Esophagus muscularis mucosa (tissue), 4 donors: ENCODE measurements around the gene TCP10L. TPM values are rescaled to one million over a fixed set of nuclear protein-coding genes. Genes with fewer than 3 reads are reported as not detected.

Experiments
- DNase-seq: peaks from one replicate; pipeline ENCODE4 v3.0.0-alpha.2; 2017; ENCODE audit errors: extremely low spot score
- H3K27ac ChIP-seq, 4 donors: fragments of 200-600 bp; sonication (generic); replicated peaks in 1 of 4; 1 replicate in 3 of 4; 2 replicates in 1 of 4; pipeline ENCODE4 v1.5.1; 2016 to 2019; ENCODE audit warnings: mild to moderate bottlenecking in 1 of 4
- H3K27me3 ChIP-seq, 4 donors: fragments of 200-600 bp; sonication (generic); one replicate each; pipeline versions ENCODE4 v1.5.1 to v1.6.0; 2016 to 2019
- H3K36me3 ChIP-seq, 4 donors: fragments of 200-600 bp; sonication (generic); one replicate each; pipeline ENCODE4 v1.5.1; 2016 to 2019
- H3K4me1 ChIP-seq, 4 donors: fragments of 200-600 bp; sonication (generic); one replicate each; pipeline ENCODE4 v1.5.1; 2016 to 2019
- H3K4me3 ChIP-seq, 4 donors: fragments of 200-600 bp; sonication (generic); 1 replicate in 2 of 4; 2 replicates in 2 of 4; pipeline ENCODE4 v1.5.1; 2016 to 2019; ENCODE audit warnings: mild to moderate bottlenecking in 4 of 4, moderate library complexity in 1 of 4
- H3K9me3 ChIP-seq, 4 donors: fragments of 200-600 bp; sonication (generic); 1 replicate in 3 of 4; 2 replicates in 1 of 4; pipeline ENCODE4 v1.5.1; 2016 to 2019
- CTCF ChIP-seq, 3 experiments: fragments of 200-600 bp in 2 of 3; fragments of 450-650 bp in 1 of 3; sonication (generic) in 2 of 3; IDR thresholded peaks; one replicate each; pipeline ENCODE4 v1.5.1; 2017 to 2019; ENCODE audit warnings: antibody characterized with exemption in 3 of 3, mild to moderate bottlenecking in 2 of 3, moderate library complexity in 1 of 3
- EP300 ChIP-seq: sonication (generic); formaldehyde crosslinking; IDR thresholded peaks from one replicate; pipeline ENCODE4 v1.6.1; 2017; ENCODE audit warnings: antibody characterized with exemption
- POLR2A ChIP-seq: fragments of 450-650 bp; IDR thresholded peaks from one replicate; pipeline ENCODE4 v1.6.1; 2017; ENCODE audit warnings: antibody characterized with exemption, moderate library complexity, mild to moderate bottlenecking, low read depth
- POLR2AphosphoS5 ChIP-seq, 2 donors: sonication (generic); formaldehyde crosslinking; IDR thresholded peaks; one replicate each; pipeline ENCODE4 v1.6.1; 2017; ENCODE audit warnings: antibody characterized with exemption in 2 of 2
- WGBS: methylation state at CpG from one replicate; pipeline ENCODE4 v1.1.5; 2018; 5-methylcytosine and 5-hydroxymethylcytosine counted together
- intact Hi-C: fragments of 100-400 bp; cut with DNase I; formaldehyde crosslinking; loops from one replicate; pipeline ENCODE4 v1.15.1; 2023
- total RNA-seq, 4 donors: library from RNA; depleted of rRNA; stranded (reverse); fragments of >200 nt; gene quantifications; one replicate each; pipeline versions ENCODE4 v1.1.0 to v1.2.1, GENCODE V29; 2016

Gene TCP10L
- total RNA-seq, 4 donors from 2014 or later, result 1.2 to 1.7 (median 1.5) TPM

- WGBS, result 98% methylated on average over 3 of the region's 3 CpGs
- no peaks in the 10 kb centered on the region for H3K27me3 ChIP-seq
Observed at GRCh38 chr21:32537569-32537881, 47.8 kb downstream of the TCP10L start.

GRCh38 chr21:32535612-32536011 is 49.7 kb downstream of the TCP10L start:
- no peaks in the 10 kb centered on the region for H3K9me3 ChIP-seq
- 98% methylated on average over 7 of the region's 7 CpGs for WGBS
- intact Hi-C loops, result no loop called here
- TF ChIP-seq CTCF (IDR thresholded peaks at IDR 0.05), result no peak
- TF ChIP-seq POLR2A, result no peak
- no peak for TF ChIP-seq POLR2AphosphoS5 (IDR thresholded peaks at IDR 0.05)
- no peak for TF ChIP-seq EP300
- no peaks in the 10 kb centered on the region for H3K36me3 ChIP-seq
- no peaks in the 10 kb centered on the region for H3K4me1 ChIP-seq
- H3K27me3 ChIP-seq, result no peaks in the 10 kb centered on the region
- DNase-seq, result no peak
- H3K4me3 ChIP-seq, result no peak overlapping the region
- H3K27ac ChIP-seq, result no peak overlapping the region

More at GRCh38 chr21:32537569-32537881, 47.8 kb downstream of the TCP10L start:
- H3K4me1 ChIP-seq, result no peaks in the 10 kb centered on the region
- TF ChIP-seq POLR2AphosphoS5 (IDR thresholded peaks at IDR 0.05), result no peak
- no peak for TF ChIP-seq CTCF (IDR thresholded peaks at IDR 0.05)
- no peak for TF ChIP-seq POLR2A
- TF ChIP-seq EP300, result no peak
- H3K36me3 ChIP-seq, result no peaks in the 10 kb centered on the region
- intact Hi-C loops, result no loop called here
- H3K27ac ChIP-seq, result no peak overlapping the region
- no peak for DNase-seq
- H3K9me3 ChIP-seq, result no peaks in the 10 kb centered on the region
- H3K4me3 ChIP-seq, result no peak overlapping the region

- H3K9me3 ChIP-seq, result no peaks in the 10 kb centered on the region
- 98% methylated on average over 7 of the region's 8 CpGs for WGBS
- intact Hi-C loops, result no loop called here
Observed at GRCh38 chr21:32534113-32534512, 51.2 kb downstream of the TCP10L start.

GRCh38 chr21:32533611-32534010 is 51.7 kb downstream of the TCP10L start:
- Histone ChIP-seq H3K4me1 (no peaks in the 10 kb centered on the region), H3K27ac (no peak overlapping the region), H3K4me3 (no peak overlapping the region), H3K36me3 (no peaks in the 10 kb centered on the region), H3K27me3 (no peaks in the 10 kb centered on the region), H3K9me3 (no peaks in the 10 kb centered on the region)
- intact Hi-C loops, result no loop called here
- DNase-seq, result no peak
- 100% methylated on average over 2 of the region's 7 CpGs for WGBS
- TF ChIP-seq POLR2AphosphoS5 (IDR thresholded peaks at IDR 0.05), result no peak
- no peak for TF ChIP-seq EP300
- TF ChIP-seq POLR2A, result no peak
- no peak for TF ChIP-seq CTCF (IDR thresholded peaks at IDR 0.05)

More at GRCh38 chr21:32534113-32534512, 51.2 kb downstream of the TCP10L start:
- DNase-seq, result no peak
- Histone ChIP-seq H3K4me1 (no peaks in the 10 kb centered on the region), H3K36me3 (no peaks in the 10 kb centered on the region), H3K27ac (no peak overlapping the region), H3K27me3 (no peaks in the 10 kb centered on the region), H3K4me3 (no peak overlapping the region)
- TF ChIP-seq CTCF (IDR thresholded peaks at IDR 0.05) (no peak), POLR2A (no peak), EP300 (no peak), POLR2AphosphoS5 (IDR thresholded peaks at IDR 0.05) (no peak)

- 86% methylated on average over 4 of the region's 4 CpGs for WGBS
- H3K27me3 ChIP-seq, result no peaks in the 10 kb centered on the region
- H3K4me1 ChIP-seq, result no peaks in the 10 kb centered on the region
- TF ChIP-seq CTCF (IDR thresholded peaks at IDR 0.05) (no peak), EP300 (no peak), POLR2AphosphoS5 (IDR thresholded peaks at IDR 0.05) (no peak), POLR2A (no peak)
- no peak overlapping the region for H3K27ac ChIP-seq
- H3K36me3 ChIP-seq, result no peaks in the 10 kb centered on the region
- no peak overlapping the region for H3K4me3 ChIP-seq
- no peaks in the 10 kb centered on the region for H3K9me3 ChIP-seq
- intact Hi-C loops, result no loop called here
- DNase-seq, result no peak
Observed at GRCh38 chr21:32533053-32533452, 52.3 kb downstream of the TCP10L start.
